GM06990 (cell line): Measurements from ENCODE around the gene ARHGAP1.

Source experiments
- DNase-seq: peaks from one replicate; pipeline ENCODE4 v3.0.0-alpha.2; 2011; ENCODE audit not compliant: insufficient read length; ENCODE audit errors: extremely low read depth
- H3K27me3 ChIP-seq: replicated peaks from 2 replicates; pipeline ENCODE4 v1.6.0; 2011; ENCODE audit warnings: low read length; ENCODE audit not compliant: control insufficient read depth, insufficient read depth
- H3K36me3 ChIP-seq: 2 replicates; pipeline ENCODE4 v1.5.1; 2011; ENCODE audit warnings: low read length; ENCODE audit not compliant: control insufficient read depth, insufficient read depth
- H3K4me3 ChIP-seq: replicated peaks from 2 replicates; pipeline ENCODE4 v1.5.1; 2011; ENCODE audit warnings: low read depth, mild to moderate bottlenecking, control low read depth, low read length
- CTCF ChIP-seq: IDR thresholded peaks from 2 replicates; pipeline ENCODE4 v1.5.1; 2011; ENCODE audit warnings: low read length, control low read depth, mild to moderate bottlenecking, inconsistent platforms; ENCODE audit not compliant: insufficient read depth, poor library complexity, severe bottlenecking

Gene ARHGAP1

GRCh38 chr11:46649180-46649738, 51.2 kb downstream of the ARHGAP1 start:
- H3K36me3 ChIP-seq, result peaks cover 18% of the 10 kb centered on the region
- TF ChIP-seq CTCF, result no peak
- no peak for DNase-seq
- no peak overlapping the region for H3K4me3 ChIP-seq
- H3K27me3 ChIP-seq, result no peaks in the 10 kb centered on the region

- DNase-seq, result no peak
- TF ChIP-seq CTCF, result no peak
- no peaks in the 10 kb centered on the region for H3K27me3 ChIP-seq
- peaks cover 11% of the 10 kb centered on the region for H3K36me3 ChIP-seq
- no peak overlapping the region for H3K4me3 ChIP-seq
Measured at GRCh38 chr11:46643986-46644385, 56.4 kb downstream of the ARHGAP1 start.

DNA sequence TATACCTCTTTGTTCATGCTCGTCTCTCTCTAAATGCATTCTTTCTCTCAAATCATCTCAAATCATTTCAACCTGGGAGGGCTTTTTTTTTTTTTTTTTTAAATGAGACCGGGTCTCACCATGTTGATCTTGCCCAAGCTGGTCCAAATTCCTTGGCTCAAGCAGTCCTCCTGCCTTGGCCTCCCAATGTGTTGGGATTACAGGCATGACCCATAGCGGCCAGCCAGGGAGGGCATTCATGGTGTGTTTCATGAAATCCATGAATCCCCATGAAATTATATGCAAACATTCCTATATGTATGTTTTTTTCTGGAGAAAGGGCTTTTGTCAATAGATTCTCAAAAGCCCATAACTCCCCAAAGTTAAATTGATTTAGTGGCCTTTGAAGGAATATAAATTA, 56.9 kb downstream of the ARHGAP1 start:
- TF ChIP-seq CTCF, result no peak
- Histone ChIP-seq H3K36me3 (peaks cover 11% of the 10 kb centered on the region), H3K4me3 (no peak overlapping the region), H3K27me3 (no peaks in the 10 kb centered on the region)
- DNase-seq, result no peak

DNA sequence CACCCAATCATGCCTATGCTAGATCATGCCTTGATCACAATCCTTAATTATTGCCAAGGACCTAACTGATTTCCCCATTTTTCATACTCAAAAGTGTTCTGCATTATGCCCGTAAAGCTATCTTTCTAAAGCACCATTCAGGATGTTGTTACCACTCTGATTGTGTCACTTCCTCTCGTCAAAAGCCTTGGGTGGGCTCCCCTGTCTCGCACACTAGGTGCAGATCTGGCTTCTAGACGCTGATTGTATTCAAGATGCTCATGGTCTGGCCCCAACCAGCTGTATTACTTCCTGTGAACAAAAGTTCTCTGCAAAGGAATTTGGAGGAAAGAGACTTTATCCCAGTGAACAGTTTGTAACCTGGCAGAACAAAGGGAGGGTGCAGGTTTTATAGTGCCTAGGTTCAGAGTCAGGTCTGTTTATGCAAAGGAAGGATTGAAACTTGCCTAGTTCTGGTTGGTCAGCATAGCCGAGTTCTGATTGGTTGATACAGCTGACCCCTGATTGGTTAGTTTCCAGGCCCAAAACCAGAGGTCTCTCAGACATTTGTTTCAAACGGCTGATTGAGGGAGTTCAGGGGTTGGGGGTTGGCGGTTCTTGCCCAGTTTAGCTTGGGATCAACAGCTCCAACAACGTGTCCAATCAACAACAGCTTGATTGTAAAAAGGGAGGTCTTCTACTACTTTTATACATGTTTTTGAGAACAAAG, 57.6 kb downstream of the ARHGAP1 start:
- Histone ChIP-seq H3K4me3 (no peak overlapping the region), H3K27me3 (no peaks in the 10 kb centered on the region), H3K36me3 (peaks cover 11% of the 10 kb centered on the region)
- no peak for DNase-seq
- TF ChIP-seq CTCF, result no peak

DNA sequence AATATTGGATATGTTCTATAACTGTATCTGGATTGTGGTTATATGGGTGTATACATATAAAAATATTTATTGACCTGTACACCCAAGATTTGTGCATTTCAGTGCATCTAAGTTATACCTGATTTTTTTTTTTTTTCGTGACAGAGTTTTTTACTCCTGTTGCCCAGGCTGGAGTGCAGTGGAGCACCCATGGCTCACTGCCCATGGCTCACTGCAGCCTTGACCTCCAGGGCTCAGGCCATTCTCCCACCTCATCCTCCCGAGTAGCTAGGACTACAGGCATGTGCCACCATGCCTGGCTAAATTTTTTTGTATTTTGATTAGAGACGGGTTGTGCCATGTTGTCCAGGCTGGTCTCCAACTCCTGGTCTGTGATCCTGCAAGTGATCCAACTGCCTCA, 58.8 kb downstream of the ARHGAP1 start:
- H3K27me3 ChIP-seq, result no peaks in the 10 kb centered on the region
- no peak for DNase-seq
- no peak for TF ChIP-seq CTCF
- peaks cover 7% of the 10 kb centered on the region for H3K36me3 ChIP-seq
- H3K4me3 ChIP-seq, result no peak overlapping the region
